HepG2 (cell line): ENCODE data around the gene PDIA5. TPM values are rescaled to one million over a fixed set of nuclear protein-coding genes. Genes with fewer than 3 reads are reported as not detected.

Experiments
- AKNA ChIP-seq: sonication (generic); formaldehyde crosslinking; IDR thresholded peaks from 2 replicates; pipeline ENCODE4 v1.4.0; 2020; ENCODE audit warnings: missing genetic modification reagents, borderline replicate concordance
- HMG20B ChIP-seq: conservative IDR thresholded peaks from 2 replicates; pipeline ENCODE4 v1.6.1; 2016; ENCODE audit warnings: missing genetic modification reagents, missing compliant biosample characterization
- HMGA1 ChIP-seq: sonication (generic); formaldehyde crosslinking; conservative IDR thresholded peaks from 2 replicates; pipeline ENCODE4 v1.4.0; 2020; ENCODE audit warnings: missing genetic modification reagents
- MED8 ChIP-seq: sonication (generic); formaldehyde crosslinking; IDR thresholded peaks from 2 replicates; pipeline ENCODE4 v1.8.1; 2023; ENCODE audit warnings: mild to moderate bottlenecking, missing genetic modification reagents; ENCODE audit not compliant: insufficient replicate concordance
- ZBTB40 ChIP-seq, 2 experiments: fragments of 450-650 bp in 1 of 2; sonication (generic) in 1 of 2; formaldehyde crosslinking in 1 of 2; IDR thresholded peaks; 2 replicates each; pipeline versions ENCODE4 v1.6.1 to v1.8.0; 2016 to 2022; ENCODE audit warnings: antibody characterized with exemption in 1 of 2, mild to moderate bottlenecking in 1 of 2, missing genetic modification reagents in 1 of 2
- ZNF543 ChIP-seq: sonication (generic); formaldehyde crosslinking; IDR thresholded peaks from 2 replicates; pipeline ENCODE4 v1.4.0; 2020; ENCODE audit warnings: mild to moderate bottlenecking, missing genetic modification reagents
- ZNF891 ChIP-seq: sonication (generic); formaldehyde crosslinking; IDR thresholded peaks from 2 replicates; pipeline ENCODE4 v1.5.0; 2020; ENCODE audit warnings: mild to moderate bottlenecking, missing genetic modification reagents
- polyA plus RNA-seq, 8 experiments: library from polyadenylated mRNA; depleted of rRNA in 3 of 8; stranded (reverse) in 7 of 8; unstranded in 1 of 8; fragments of >200 nt; fragmentation: Illumina TruSeq in 4 of 8; extraction: Trizol in 4 of 8; gene quantifications; 2 replicates each; pipeline versions ENCODE4 v1.2.1 to v1.2.3, GENCODE V29; 2011 to 2016; ENCODE audit warnings: low read depth in 4 of 8, missing spikeins in 1 of 8, mixed read lengths in 1 of 8; ENCODE audit not compliant: insufficient read depth in 1 of 8
- total RNA-seq, 5 experiments: library from RNA; depleted of rRNA; stranded (reverse); fragments of >200 nt; fragmentation: Illumina TruSeq; extraction: Trizol; gene quantifications; 2 replicates each; pipeline ENCODE4 v1.2.3, GENCODE V29; 2016; ENCODE audit warnings: low read depth in 1 of 5

Gene PDIA5
- total and polyA plus RNA-seq, 2 of the 13 experiments (the other 11 are each of a cell fraction or from before 2014, with no cell fraction given), result 51.3 to 74.3 TPM

- TF ChIP-seq AKNA, result no peak
- no peak for TF ChIP-seq MED8
- peak; percentile 46; the same call in 1 of the 2 replicates for TF ChIP-seq ZNF543 (CRISPR knock-in tag)
- peak; percentile 28; the same call in 1 of the 2 replicates for TF ChIP-seq ZNF891 (CRISPR knock-in tag)
- no peak for TF ChIP-seq HMGA1 (CRISPR knock-in tag)
- TF ChIP-seq HMG20B, result no peak
- no peak for TF ChIP-seq ZBTB40 (IDR thresholded peaks at IDR 0.05)
- TF ChIP-seq ZBTB40 (CRISPR knock-in tag; IDR thresholded peaks at IDR 0.05), result 0 out of 2 replicates have a peak, but pooled peaks have one; percentile 35
- TF ChIP-seq, all 625 proteins: peak for 46
Observed at GRCh38 chr3:123026565-123027291, 40.1 kb upstream of the PDIA5 start (continued).
